ENCODE measurements around the gene NSD2. TPM values are rescaled to one million over a fixed set of nuclear protein-coding genes. Genes with fewer than 3 reads are reported as not detected.

The NSD2 gene
- total and polyA plus RNA-seq, 9 of the 15 experiments (the other 6 are each of a cell fraction or from before 2014, with no cell fraction given), result 6.4 to 126 (median 58.8) TPM

GRCh38 chr4:1902243-1902642, 31.1 kb downstream of the NSD2 start:
- no peak for ATAC-seq
- no peak overlapping the region for H3K4me3 ChIP-seq
- no peaks in the 10 kb centered on the region for H3K9me3 ChIP-seq (replicated peaks; ENCODE audit: control insufficient read depth, insufficient read depth, low read depth, low read length)
- FAIRE-seq, result no peak
- no TSS peak for BruUV-seq (replicated peaks)
- peaks cover 92% of the 10 kb centered on the region for H3K79me2 ChIP-seq (ENCODE audit: control insufficient read depth, insufficient read depth, low read length)
- H4K20me1 ChIP-seq (replicated peaks; ENCODE audit: control insufficient read depth, insufficient read depth, low read length), result peaks cover 34% of the 10 kb centered on the region
- H2AFZ ChIP-seq (ENCODE audit: low read depth, low read length), result no peak overlapping the region
- no peak overlapping the region for H3K9ac ChIP-seq (ENCODE audit: insufficient read depth in 1 of 2, low read depth in 2 of 2, low read length in 2 of 2)
- POLR2A ChIA-PET, result interaction anchor here (0.6 to 1.4 kb wide), 4 partner anchors 8 to 137 kb away, joined by 3 read pairs; no protein-coding TSS in a partner anchor
- H3K27ac ChIP-seq (ENCODE audit: extremely low read depth, low read depth, low read length), result no peak overlapping the region
- in situ Hi-C loops (cut with MboI) (loop anchor here (5.0 kb wide), 1 partner anchor 85 kb away; no protein-coding TSS in a partner anchor), intact Hi-C loops (cut with micrococcal nuclease) (no loop called here)
- peaks cover 2 to 9% of the 10 kb centered on the region in 2 experiments; a peak in 3 of 5 replicates for H3K4me1 ChIP-seq (replicated peaks in 1 of 2; ENCODE audit: control insufficient read depth in 2 of 2, insufficient read depth in 2 of 2, low read length in 2 of 2)
- CTCF ChIA-PET (ENCODE audit: low intra/inter-chr PET ratio), result no interaction called here
- no peak for DNase-seq (ENCODE audit: extremely low read depth in 1 of 4, low spot score in 3 of 4)
- peaks cover 4% of the 10 kb centered on the region for H3K9me1 ChIP-seq (ENCODE audit: control insufficient read depth, insufficient read depth, low read length)
- no peak overlapping the region for H3K4me2 ChIP-seq (ENCODE audit: insufficient read depth, low read length)
- no peaks in the 10 kb centered on the region for H3K27me3 ChIP-seq (ENCODE audit: control insufficient read depth in 2 of 2, insufficient read depth in 2 of 2, low read length in 2 of 2)
- WGBS (ENCODE audit: insufficient coverage, low coverage, missing lambda C conversion rate), result 91% methylated on average over 2 of the region's 2 CpGs
- TF ChIP-seq HCFC1 (IDR thresholded peaks at IDR 0.05; ENCODE audit: low read depth, low read length) (no peak), NEUROD1 (IDR thresholded peaks at IDR 0.05; ENCODE audit: borderline replicate concordance, low read depth, low read length, partially characterized antibody) (no peak), ZNF197 (CRISPR knock-in tag; IDR thresholded peaks at IDR 0.05; ENCODE audit: low read depth) (no peak), ZNF121 (CRISPR knock-in tag; conservative IDR thresholded peaks at IDR 0.05) (0 out of 2 replicates have a peak, but pooled peaks have one; percentile 7)
- H3K36me3 ChIP-seq (ENCODE audit: control insufficient read depth, insufficient read depth, low read length), result peaks cover 74% of the 10 kb centered on the region

GRCh38 chr4:1903035-1903434, 31.8 kb downstream of the NSD2 start:
- H3K36me3 ChIP-seq (ENCODE audit: control insufficient read depth, insufficient read depth, low read length), result peaks cover 82% of the 10 kb centered on the region
- POLR2A ChIA-PET, result interaction anchor here (0.7 to 1.4 kb wide), 2 partner anchors 9 to 17 kb away, joined by 3 read pairs; no protein-coding TSS in a partner anchor
- DNase-seq (ENCODE audit: extremely low read depth in 1 of 4, low spot score in 3 of 4) (no peak), FAIRE-seq (no peak), ATAC-seq (no peak)
- BruUV-seq (replicated peaks), result no TSS peak
- H3K27me3 ChIP-seq (ENCODE audit: control insufficient read depth in 2 of 2, insufficient read depth in 2 of 2, low read length in 2 of 2), result no peaks in the 10 kb centered on the region
- no peak overlapping the region for H3K4me2 ChIP-seq (ENCODE audit: insufficient read depth, low read length)
- no peak overlapping the region for H3K27ac ChIP-seq (ENCODE audit: extremely low read depth, low read depth, low read length)
- H3K4me1 ChIP-seq (replicated peaks in 1 of 2; ENCODE audit: control insufficient read depth in 2 of 2, insufficient read depth in 2 of 2, low read length in 2 of 2), result peaks cover 2 to 13% of the 10 kb centered on the region in 2 experiments; a peak in 3 of 5 replicates
- peaks cover 91% of the 10 kb centered on the region for H3K79me2 ChIP-seq (ENCODE audit: control insufficient read depth, insufficient read depth, low read length)
- H3K9me3 ChIP-seq (replicated peaks; ENCODE audit: control insufficient read depth, insufficient read depth, low read depth, low read length), result no peaks in the 10 kb centered on the region
- H3K4me3 ChIP-seq, result no peak overlapping the region
- no peak overlapping the region for H2AFZ ChIP-seq (ENCODE audit: low read depth, low read length)
- H3K9ac ChIP-seq (ENCODE audit: insufficient read depth in 1 of 2, low read depth in 2 of 2, low read length in 2 of 2), result no peak overlapping the region
- H3K9me1 ChIP-seq (ENCODE audit: control insufficient read depth, insufficient read depth, low read length), result peaks cover 4% of the 10 kb centered on the region
- intact Hi-C loops (cut with micrococcal nuclease) (no loop called here), in situ Hi-C loops (cut with MboI) (loop anchor here (5.0 kb wide), 1 partner anchor 86 kb away; no protein-coding TSS in a partner anchor)
- TF ChIP-seq NFRKB (IDR thresholded peaks at IDR 0.05; ENCODE audit: low read depth), result no peak
- TF ChIP-seq FOXP1 (CRISPR knock-in tag; IDR thresholded peaks at IDR 0.05), result no peak
- TF ChIP-seq GATAD2B (IDR thresholded peaks at IDR 0.05; ENCODE audit: borderline replicate concordance), result no peak
- WGBS (ENCODE audit: insufficient coverage, low coverage, missing lambda C conversion rate), result 88% methylated on average over 1 of the region's 1 CpG
- CTCF ChIA-PET (ENCODE audit: low intra/inter-chr PET ratio), result no interaction called here
- peaks cover 34% of the 10 kb centered on the region for H4K20me1 ChIP-seq (replicated peaks; ENCODE audit: control insufficient read depth, insufficient read depth, low read length)

Data from K562 (cell line).